CD4-positive, alpha-beta memory T cell (primary cell): ENCODE results near the gene SSTR1. TPM values are rescaled to one million over a fixed set of nuclear protein-coding genes. Genes with fewer than 3 reads are reported as not detected.

Experiments used
- CTCF ChIA-PET: fragments of 350-600 bp; sonication (Branson Sonifier 250); formaldehyde crosslinking; loops from one replicate; lab custom pipeline; 2021; ENCODE audit warnings: inconsistent platforms; ENCODE audit not compliant: partially characterized antibody; lab: Charles Lee
- POLR2A ChIA-PET: fragments of 350-600 bp; sonication (Branson Sonifier 250); formaldehyde crosslinking; loops from one replicate; lab custom pipeline; 2021; ENCODE audit not compliant: partially characterized antibody; lab: Charles Lee
- DNase-seq, 5 donors: peaks; one replicate each; pipeline versions ENCODE4 v3.0.0 to v3.0.0-alpha.2; 2020 to 2022; ENCODE audit warnings: mixed read lengths in 1 of 5
- H3K27ac ChIP-seq: one replicate; pipeline ENCODE4 v1.7.0; 2013; ENCODE audit warnings: low read depth, low read length
- H3K27me3 ChIP-seq: 2 replicates; pipeline ENCODE4 v1.7.0; 2013; ENCODE audit warnings: mild to moderate bottlenecking, low read length, moderate library complexity; ENCODE audit not compliant: insufficient read depth
- H3K36me3 ChIP-seq: 2 replicates; pipeline ENCODE4 v1.7.0; 2013; ENCODE audit warnings: mild to moderate bottlenecking, low read length, moderate library complexity; ENCODE audit not compliant: insufficient read depth
- H3K4me1 ChIP-seq: 2 replicates; pipeline ENCODE4 v1.7.0; 2013; ENCODE audit warnings: mild to moderate bottlenecking, low read length, moderate library complexity; ENCODE audit not compliant: insufficient read depth
- H3K4me3 ChIP-seq, 2 donors: one replicate each; pipeline ENCODE4 v1.7.0; 2013; ENCODE audit warnings: low read length in 2 of 2, mild to moderate bottlenecking in 1 of 2
- H3K9me3 ChIP-seq, 2 donors: one replicate each; pipeline ENCODE4 v1.7.0; 2013; ENCODE audit warnings: low read length in 2 of 2, control low read depth in 1 of 2; ENCODE audit not compliant: control insufficient read depth in 1 of 2
- H3K27ac Mint-ChIP-seq, 7 donors: one replicate each; pipeline ENCODE4 v1.8.0; 2020 to 2021; ENCODE audit warnings: mixed read lengths in 7 of 7, mild to moderate bottlenecking in 6 of 7, inconsistent platforms in 3 of 7, moderate library complexity in 3 of 7
- H3K27me3 Mint-ChIP-seq, 2 donors: one replicate each; pipeline ENCODE4 v1.8.0; 2020 to 2021; ENCODE audit warnings: mixed read lengths in 2 of 2
- H3K36me3 Mint-ChIP-seq, 2 donors: one replicate each; pipeline ENCODE4 v1.8.0; 2020 to 2021; ENCODE audit warnings: mixed read lengths in 2 of 2, inconsistent platforms in 1 of 2, mild to moderate bottlenecking in 1 of 2
- H3K4me1 Mint-ChIP-seq, 4 donors: one replicate each; pipeline ENCODE4 v1.8.0; 2020 to 2021; ENCODE audit warnings: mixed read lengths in 4 of 4, mild to moderate bottlenecking in 1 of 4
- H3K4me3 Mint-ChIP-seq, 8 donors: one replicate each; pipeline ENCODE4 v1.8.0; 2020 to 2021; ENCODE audit warnings: mixed read lengths in 8 of 8, mild to moderate bottlenecking in 7 of 8, moderate library complexity in 6 of 8, inconsistent platforms in 3 of 8
- H3K9me3 Mint-ChIP-seq, 8 donors: one replicate each; pipeline ENCODE4 v1.8.0; 2020 to 2021; ENCODE audit warnings: mixed read lengths in 8 of 8, mild to moderate bottlenecking in 5 of 8, inconsistent platforms in 3 of 8, moderate library complexity in 1 of 8
- intact Hi-C: fragments of 100-400 bp; cut with micrococcal nuclease; formaldehyde crosslinking; loops from one replicate; pipeline ENCODE4 v1.15.1; 2023
- polyA plus RNA-seq, 2 donors: library from polyadenylated mRNA; unstranded; fragments of 300-500 nt; fragmentation: Illumina TruSeq; gene quantifications; one replicate each; pipeline ENCODE4 v1.2.3, GENCODE V29; 2021
- total RNA-seq, 2 experiments: library from RNA; stranded (reverse); gene quantifications; one replicate each; pipeline ENCODE4 v1.2.3, GENCODE V29; 2021

Gene SSTR1
- total RNA-seq, result not detected
- not detected for polyA plus RNA-seq

GRCh38 chr14:38207736-38208617, at the start of gene SSTR1:
TSS of gene SSTR1 (plus strand) at chr14:38207904. CDS start at chr14:38209390, 1,486 bp downstream.
- peaks cover 22 to 41% (median 25%) of the 10 kb centered on the region in 4 donors for H3K4me1 Mint-ChIP-seq
- H3K4me3 Mint-ChIP-seq, result peak within 1 kb of the TSS; percentile 40 to 81 (median 70)
- intact Hi-C loops, result no loop called here
- H3K36me3 ChIP-seq, result no peaks in the 10 kb centered on the region
- peaks cover 10% of the 10 kb centered on the region for H3K4me1 ChIP-seq
- H3K9me3 Mint-ChIP-seq, result peaks cover 0 to 10% (median 4%) of the 10 kb centered on the region in 8 donors
- H3K4me3 ChIP-seq, result no peak within 1 kb of the TSS
- CTCF ChIA-PET, result no interaction called here
- POLR2A ChIA-PET, result no interaction called here
- peaks cover 4% of the 10 kb centered on the region for H3K27me3 ChIP-seq
- no peaks in the 10 kb centered on the region for H3K36me3 Mint-ChIP-seq
- H3K27ac ChIP-seq, result no peak within 1 kb of the TSS
- DNase-seq, result no peak
- H3K27me3 Mint-ChIP-seq, result peaks cover 43 to 46% of the 10 kb centered on the region in 2 donors
- no peaks in the 10 kb centered on the region for H3K9me3 ChIP-seq
- H3K27ac Mint-ChIP-seq, result peak within 1 kb of the TSS in 1 of 7 donors; percentile 16

- Histone ChIP-seq H3K27ac (no peak overlapping the region), H3K27me3 (peaks cover 3% of the 10 kb centered on the region), H3K4me3 (no peak overlapping the region), H3K9me3 (no peaks in the 10 kb centered on the region), H3K36me3 (no peaks in the 10 kb centered on the region), H3K4me1 (no peaks in the 10 kb centered on the region)
- intact Hi-C loops, result no loop called here
- Mint-ChIP-seq H3K4me1 (no peaks in the 10 kb centered on the region), H3K9me3 (no peaks in the 10 kb centered on the region), H3K36me3 (no peaks in the 10 kb centered on the region), H3K27ac (no peak overlapping the region), H3K27me3 (peaks cover 2% of the 10 kb centered on the region in 2 donors), H3K4me3 (no peak overlapping the region)
- ChIA-PET POLR2A (no interaction called here), CTCF (no interaction called here)
- no peak for DNase-seq
These were observed 49.2 kb upstream of the SSTR1 start for GRCh38 chr14:38158468-38158867.

GRCh38 chr14:38168416-38168815, 39.3 kb upstream of the SSTR1 start:
- H3K4me3 Mint-ChIP-seq, result no peak overlapping the region
- Histone ChIP-seq H3K27ac (no peak overlapping the region), H3K36me3 (no peaks in the 10 kb centered on the region), H3K4me3 (no peak overlapping the region), H3K27me3 (no peaks in the 10 kb centered on the region), H3K4me1 (no peaks in the 10 kb centered on the region), H3K9me3 (no peaks in the 10 kb centered on the region)
- no peaks in the 10 kb centered on the region for H3K36me3 Mint-ChIP-seq
- intact Hi-C loops, result no loop called here
- ChIA-PET CTCF (no interaction called here), POLR2A (no interaction called here)
- no peak overlapping the region for H3K27ac Mint-ChIP-seq
- H3K9me3 Mint-ChIP-seq, result no peaks in the 10 kb centered on the region
- no peaks in the 10 kb centered on the region for H3K4me1 Mint-ChIP-seq
- H3K27me3 Mint-ChIP-seq, result peaks cover 3 to 5% of the 10 kb centered on the region in 2 donors
- no peak for DNase-seq

GRCh38 chr14:38171197-38171596, 36.5 kb upstream of the SSTR1 start:
- Mint-ChIP-seq H3K27ac (no peak overlapping the region), H3K4me1 (no peaks in the 10 kb centered on the region), H3K36me3 (no peaks in the 10 kb centered on the region), H3K27me3 (peaks cover 3 to 5% of the 10 kb centered on the region in 2 donors), H3K9me3 (peaks cover 0 to 4% (median 1%) of the 10 kb centered on the region in 8 donors), H3K4me3 (no peak overlapping the region)
- no peak for DNase-seq
- Histone ChIP-seq H3K4me1 (no peaks in the 10 kb centered on the region), H3K27me3 (no peaks in the 10 kb centered on the region), H3K36me3 (no peaks in the 10 kb centered on the region), H3K4me3 (no peak overlapping the region), H3K27ac (no peak overlapping the region), H3K9me3 (no peaks in the 10 kb centered on the region)
- POLR2A ChIA-PET, result no interaction called here
- CTCF ChIA-PET, result no interaction called here
- intact Hi-C loops, result no loop called here

- Histone ChIP-seq H3K27ac (no peak overlapping the region), H3K27me3 (no peaks in the 10 kb centered on the region), H3K4me1 (no peaks in the 10 kb centered on the region), H3K9me3 (no peaks in the 10 kb centered on the region), H3K36me3 (no peaks in the 10 kb centered on the region), H3K4me3 (no peak overlapping the region)
- Mint-ChIP-seq H3K36me3 (no peaks in the 10 kb centered on the region), H3K27me3 (peaks cover 3 to 7% of the 10 kb centered on the region in 2 donors), H3K4me1 (no peaks in the 10 kb centered on the region), H3K9me3 (peaks cover 0 to 12% (median 6%) of the 10 kb centered on the region in 8 donors), H3K4me3 (no peak overlapping the region), H3K27ac (no peak overlapping the region)
- ChIA-PET POLR2A (no interaction called here), CTCF (no interaction called here)
- DNase-seq, result no peak
- intact Hi-C loops, result no loop called here
These were observed 33.0 kb upstream of the SSTR1 start for GRCh38 chr14:38174711-38175110.

GRCh38 chr14:38175658-38176057, 32.0 kb upstream of the SSTR1 start:
- H3K4me3 Mint-ChIP-seq, result no peak overlapping the region
- Histone ChIP-seq H3K4me3 (no peak overlapping the region), H3K4me1 (no peaks in the 10 kb centered on the region), H3K27me3 (no peaks in the 10 kb centered on the region), H3K27ac (no peak overlapping the region), H3K9me3 (no peaks in the 10 kb centered on the region), H3K36me3 (no peaks in the 10 kb centered on the region)
- no peaks in the 10 kb centered on the region for H3K4me1 Mint-ChIP-seq
- DNase-seq, result no peak
- no peak overlapping the region for H3K27ac Mint-ChIP-seq
- peaks cover 3 to 7% of the 10 kb centered on the region in 2 donors for H3K27me3 Mint-ChIP-seq
- POLR2A ChIA-PET, result no interaction called here
- CTCF ChIA-PET, result no interaction called here
- intact Hi-C loops, result no loop called here
- H3K36me3 Mint-ChIP-seq, result no peaks in the 10 kb centered on the region
- peaks cover 0 to 12% (median 8%) of the 10 kb centered on the region in 8 donors for H3K9me3 Mint-ChIP-seq

GRCh38 chr14:38176379-38176778, 31.3 kb upstream of the SSTR1 start:
- no peak for DNase-seq
- no peak overlapping the region for H3K4me3 Mint-ChIP-seq
- H3K36me3 Mint-ChIP-seq, result no peaks in the 10 kb centered on the region
- CTCF ChIA-PET, result no interaction called here
- intact Hi-C loops, result no loop called here
- Histone ChIP-seq H3K27me3 (no peaks in the 10 kb centered on the region), H3K9me3 (no peaks in the 10 kb centered on the region), H3K27ac (no peak overlapping the region), H3K4me1 (no peaks in the 10 kb centered on the region), H3K4me3 (no peak overlapping the region), H3K36me3 (no peaks in the 10 kb centered on the region)
- no peaks in the 10 kb centered on the region for H3K4me1 Mint-ChIP-seq
- H3K27me3 Mint-ChIP-seq, result peaks cover 0 to 5% of the 10 kb centered on the region in 2 donors
- H3K27ac Mint-ChIP-seq, result no peak overlapping the region
- POLR2A ChIA-PET, result no interaction called here
- H3K9me3 Mint-ChIP-seq, result peaks cover 0 to 12% (median 8%) of the 10 kb centered on the region in 8 donors
